K562 (cell line): ENCODE measurements around the gene MLC1. TPM values are rescaled to one million over a fixed set of nuclear protein-coding genes. Genes with fewer than 3 reads are reported as not detected.
A peak's percentile ranks its signal among the peaks of the same experiment; 100 is the strongest.

ENCODE experiments used
- KLF1 ChIP-seq: fragments of 450-650 bp; IDR thresholded peaks from 2 replicates; pipeline ENCODE4 v1.6.1; 2016; ENCODE audit warnings: missing genetic modification characterization, missing compliant biosample characterization
- L3MBTL2 ChIP-seq: fragments of 450-650 bp; IDR thresholded peaks from 2 replicates; pipeline ENCODE4 v1.6.1; 2016; ENCODE audit warnings: mild to moderate bottlenecking, moderate library complexity
- NRF1 ChIP-seq, 2 experiments: fragments of 450-650 bp; IDR thresholded peaks in 1 of 2; conservative IDR thresholded peaks in 1 of 2; 2 replicates each; pipeline ENCODE4 v1.6.1; 2014; ENCODE audit warnings: mild to moderate bottlenecking in 2 of 2
- PHF8 ChIP-seq: fragments of 200-600 bp; sonication (generic); IDR thresholded peaks from 2 replicates; pipeline ENCODE4 v1.6.1; 2012; ENCODE audit warnings: mixed run types, mild to moderate bottlenecking, inconsistent platforms, low read length, moderate library complexity, borderline replicate concordance
- PYGO2 ChIP-seq: fragments of 450-650 bp; IDR thresholded peaks from 2 replicates; pipeline ENCODE4 v1.6.1; 2016; ENCODE audit warnings: mild to moderate bottlenecking, missing genetic modification characterization, moderate library complexity, missing compliant biosample characterization
- RBM14 ChIP-seq: fragments of 200-400 bp; formaldehyde crosslinking; IDR thresholded peaks from 2 replicates; pipeline ENCODE4 v1.6.1; 2018; ENCODE audit warnings: low read depth, mild to moderate bottlenecking, low read length, moderate library complexity, borderline replicate concordance; ENCODE audit not compliant: insufficient read depth
- RBM25 ChIP-seq: fragments of 200-400 bp; formaldehyde crosslinking; IDR thresholded peaks from 2 replicates; pipeline ENCODE4 v1.6.1; 2018; ENCODE audit warnings: low read length, low read depth, moderate library complexity; ENCODE audit not compliant: severe bottlenecking
- U2AF2 ChIP-seq: fragments of 200-400 bp; formaldehyde crosslinking; optimal IDR thresholded peaks from 2 replicates; pipeline ENCODE3; 2017; ENCODE audit warnings: low read depth, mild to moderate bottlenecking, low read length
- ZBTB1 ChIP-seq: sonication (generic); formaldehyde crosslinking; IDR thresholded peaks from 2 replicates; pipeline ENCODE4 v1.8.1; 2023; ENCODE audit warnings: missing genetic modification reagents, low read depth, mild to moderate bottlenecking, borderline replicate concordance
- polyA plus RNA-seq, 8 experiments: library from polyadenylated mRNA; depleted of rRNA in 4 of 8; stranded (reverse) in 5 of 8; unstranded in 3 of 8; fragments of >200 nt; fragmentation: Nextera tagmentation in 2 of 8; fragmentation: Illumina TruSeq in 1 of 8; extraction: Ambion mirVana in 2 of 8; extraction: Trizol in 1 of 8; gene quantifications; 2 replicates each; pipeline versions ENCODE4 v1.2.1 to v1.2.3, GENCODE V29; 2011 to 2014; ENCODE audit warnings: inconsistent platforms in 1 of 8, missing spikeins in 1 of 8
- total RNA-seq, 7 experiments: library from RNA; depleted of rRNA in 6 of 7; stranded (reverse); fragments of >200 nt in 6 of 7; fragmentation: Illumina TruSeq in 2 of 7; extraction: Trizol in 2 of 7; gene quantifications; 2 replicates each; pipeline versions ENCODE4 v1.2.1 to v1.2.3, GENCODE V29; 2011 to 2021; ENCODE audit warnings: low replicate concordance in 1 of 7
- TF ChIP-seq, protein P1 (sequence below): fragments of 450-650 bp; IDR thresholded peaks from 2 replicates; pipeline ENCODE4 v1.6.1; 2016; ENCODE audit warnings: mild to moderate bottlenecking, moderate library complexity
- TF ChIP-seq, protein P2 (sequence below): fragments of 200-400 bp; formaldehyde crosslinking; IDR thresholded peaks from 2 replicates; pipeline ENCODE4 v1.6.1; 2017; ENCODE audit warnings: mild to moderate bottlenecking, low read depth, low read length, moderate library complexity

MLC1 gene
- total and polyA plus RNA-seq, 9 of the 15 experiments (the other 6 are each of a cell fraction or from before 2014, with no cell fraction given): 0.06 to 0.98 (median 0.39) TPM

DNA sequence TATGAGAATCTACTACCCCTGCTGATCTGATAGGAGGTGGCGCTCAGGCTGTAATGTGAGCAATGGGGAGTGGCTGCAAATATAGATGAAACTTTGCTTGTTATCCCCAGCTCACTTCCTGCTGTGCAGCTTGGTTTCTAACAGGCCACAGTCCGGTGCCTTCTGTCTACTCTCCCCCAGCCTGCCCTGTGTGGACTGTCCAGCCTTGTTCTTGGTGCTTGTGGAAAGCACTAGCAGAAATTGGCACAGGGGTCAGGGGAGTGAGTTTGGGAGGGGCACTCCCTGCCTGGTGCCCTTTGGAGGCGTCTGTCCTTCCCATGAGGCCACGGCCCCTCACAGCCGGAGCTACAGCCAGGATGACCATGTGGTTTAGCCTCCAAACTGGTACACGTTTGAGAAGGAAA, 18.9 kb upstream of the MLC1 start (continued):
- TF ChIP-seq PHF8 (peak; percentile 46; the same call in 1 of the 2 replicates), PYGO2 (tag) (no peak), NRF1 (conservative IDR thresholded peaks at IDR 0.05 in 1 of 2, IDR thresholded peaks at IDR 0.05 in 1 of 2) (peak in 1 of 2 experiments; percentile 18; a peak in 1 of 4 replicates), L3MBTL2 (peak; percentile 57; the same call in 1 of the 2 replicates), ZBTB1 (CRISPR knock-in tag) (no peak), RBM25 (no peak), U2AF2 (no peak), RBM14 (no peak), KLF1 (tag) (no peak)
- TF ChIP-seq, protein P1, sequence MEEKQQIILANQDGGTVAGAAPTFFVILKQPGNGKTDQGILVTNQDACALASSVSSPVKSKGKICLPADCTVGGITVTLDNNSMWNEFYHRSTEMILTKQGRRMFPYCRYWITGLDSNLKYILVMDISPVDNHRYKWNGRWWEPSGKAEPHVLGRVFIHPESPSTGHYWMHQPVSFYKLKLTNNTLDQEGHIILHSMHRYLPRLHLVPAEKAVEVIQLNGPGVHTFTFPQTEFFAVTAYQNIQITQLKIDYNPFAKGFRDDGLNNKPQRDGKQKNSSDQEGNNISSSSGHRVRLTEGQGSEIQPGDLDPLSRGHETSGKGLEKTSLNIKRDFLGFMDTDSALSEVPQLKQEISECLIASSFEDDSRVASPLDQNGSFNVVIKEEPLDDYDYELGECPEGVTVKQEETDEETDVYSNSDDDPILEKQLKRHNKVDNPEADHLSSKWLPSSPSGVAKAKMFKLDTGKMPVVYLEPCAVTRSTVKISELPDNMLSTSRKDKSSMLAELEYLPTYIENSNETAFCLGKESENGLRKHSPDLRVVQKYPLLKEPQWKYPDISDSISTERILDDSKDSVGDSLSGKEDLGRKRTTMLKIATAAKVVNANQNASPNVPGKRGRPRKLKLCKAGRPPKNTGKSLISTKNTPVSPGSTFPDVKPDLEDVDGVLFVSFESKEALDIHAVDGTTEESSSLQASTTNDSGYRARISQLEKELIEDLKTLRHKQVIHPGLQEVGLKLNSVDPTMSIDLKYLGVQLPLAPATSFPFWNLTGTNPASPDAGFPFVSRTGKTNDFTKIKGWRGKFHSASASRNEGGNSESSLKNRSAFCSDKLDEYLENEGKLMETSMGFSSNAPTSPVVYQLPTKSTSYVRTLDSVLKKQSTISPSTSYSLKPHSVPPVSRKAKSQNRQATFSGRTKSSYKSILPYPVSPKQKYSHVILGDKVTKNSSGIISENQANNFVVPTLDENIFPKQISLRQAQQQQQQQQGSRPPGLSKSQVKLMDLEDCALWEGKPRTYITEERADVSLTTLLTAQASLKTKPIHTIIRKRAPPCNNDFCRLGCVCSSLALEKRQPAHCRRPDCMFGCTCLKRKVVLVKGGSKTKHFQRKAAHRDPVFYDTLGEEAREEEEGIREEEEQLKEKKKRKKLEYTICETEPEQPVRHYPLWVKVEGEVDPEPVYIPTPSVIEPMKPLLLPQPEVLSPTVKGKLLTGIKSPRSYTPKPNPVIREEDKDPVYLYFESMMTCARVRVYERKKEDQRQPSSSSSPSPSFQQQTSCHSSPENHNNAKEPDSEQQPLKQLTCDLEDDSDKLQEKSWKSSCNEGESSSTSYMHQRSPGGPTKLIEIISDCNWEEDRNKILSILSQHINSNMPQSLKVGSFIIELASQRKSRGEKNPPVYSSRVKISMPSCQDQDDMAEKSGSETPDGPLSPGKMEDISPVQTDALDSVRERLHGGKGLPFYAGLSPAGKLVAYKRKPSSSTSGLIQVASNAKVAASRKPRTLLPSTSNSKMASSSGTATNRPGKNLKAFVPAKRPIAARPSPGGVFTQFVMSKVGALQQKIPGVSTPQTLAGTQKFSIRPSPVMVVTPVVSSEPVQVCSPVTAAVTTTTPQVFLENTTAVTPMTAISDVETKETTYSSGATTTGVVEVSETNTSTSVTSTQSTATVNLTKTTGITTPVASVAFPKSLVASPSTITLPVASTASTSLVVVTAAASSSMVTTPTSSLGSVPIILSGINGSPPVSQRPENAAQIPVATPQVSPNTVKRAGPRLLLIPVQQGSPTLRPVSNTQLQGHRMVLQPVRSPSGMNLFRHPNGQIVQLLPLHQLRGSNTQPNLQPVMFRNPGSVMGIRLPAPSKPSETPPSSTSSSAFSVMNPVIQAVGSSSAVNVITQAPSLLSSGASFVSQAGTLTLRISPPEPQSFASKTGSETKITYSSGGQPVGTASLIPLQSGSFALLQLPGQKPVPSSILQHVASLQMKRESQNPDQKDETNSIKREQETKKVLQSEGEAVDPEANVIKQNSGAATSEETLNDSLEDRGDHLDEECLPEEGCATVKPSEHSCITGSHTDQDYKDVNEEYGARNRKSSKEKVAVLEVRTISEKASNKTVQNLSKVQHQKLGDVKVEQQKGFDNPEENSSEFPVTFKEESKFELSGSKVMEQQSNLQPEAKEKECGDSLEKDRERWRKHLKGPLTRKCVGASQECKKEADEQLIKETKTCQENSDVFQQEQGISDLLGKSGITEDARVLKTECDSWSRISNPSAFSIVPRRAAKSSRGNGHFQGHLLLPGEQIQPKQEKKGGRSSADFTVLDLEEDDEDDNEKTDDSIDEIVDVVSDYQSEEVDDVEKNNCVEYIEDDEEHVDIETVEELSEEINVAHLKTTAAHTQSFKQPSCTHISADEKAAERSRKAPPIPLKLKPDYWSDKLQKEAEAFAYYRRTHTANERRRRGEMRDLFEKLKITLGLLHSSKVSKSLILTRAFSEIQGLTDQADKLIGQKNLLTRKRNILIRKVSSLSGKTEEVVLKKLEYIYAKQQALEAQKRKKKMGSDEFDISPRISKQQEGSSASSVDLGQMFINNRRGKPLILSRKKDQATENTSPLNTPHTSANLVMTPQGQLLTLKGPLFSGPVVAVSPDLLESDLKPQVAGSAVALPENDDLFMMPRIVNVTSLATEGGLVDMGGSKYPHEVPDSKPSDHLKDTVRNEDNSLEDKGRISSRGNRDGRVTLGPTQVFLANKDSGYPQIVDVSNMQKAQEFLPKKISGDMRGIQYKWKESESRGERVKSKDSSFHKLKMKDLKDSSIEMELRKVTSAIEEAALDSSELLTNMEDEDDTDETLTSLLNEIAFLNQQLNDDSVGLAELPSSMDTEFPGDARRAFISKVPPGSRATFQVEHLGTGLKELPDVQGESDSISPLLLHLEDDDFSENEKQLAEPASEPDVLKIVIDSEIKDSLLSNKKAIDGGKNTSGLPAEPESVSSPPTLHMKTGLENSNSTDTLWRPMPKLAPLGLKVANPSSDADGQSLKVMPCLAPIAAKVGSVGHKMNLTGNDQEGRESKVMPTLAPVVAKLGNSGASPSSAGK: peak; percentile 55
- TF ChIP-seq, protein P2, sequence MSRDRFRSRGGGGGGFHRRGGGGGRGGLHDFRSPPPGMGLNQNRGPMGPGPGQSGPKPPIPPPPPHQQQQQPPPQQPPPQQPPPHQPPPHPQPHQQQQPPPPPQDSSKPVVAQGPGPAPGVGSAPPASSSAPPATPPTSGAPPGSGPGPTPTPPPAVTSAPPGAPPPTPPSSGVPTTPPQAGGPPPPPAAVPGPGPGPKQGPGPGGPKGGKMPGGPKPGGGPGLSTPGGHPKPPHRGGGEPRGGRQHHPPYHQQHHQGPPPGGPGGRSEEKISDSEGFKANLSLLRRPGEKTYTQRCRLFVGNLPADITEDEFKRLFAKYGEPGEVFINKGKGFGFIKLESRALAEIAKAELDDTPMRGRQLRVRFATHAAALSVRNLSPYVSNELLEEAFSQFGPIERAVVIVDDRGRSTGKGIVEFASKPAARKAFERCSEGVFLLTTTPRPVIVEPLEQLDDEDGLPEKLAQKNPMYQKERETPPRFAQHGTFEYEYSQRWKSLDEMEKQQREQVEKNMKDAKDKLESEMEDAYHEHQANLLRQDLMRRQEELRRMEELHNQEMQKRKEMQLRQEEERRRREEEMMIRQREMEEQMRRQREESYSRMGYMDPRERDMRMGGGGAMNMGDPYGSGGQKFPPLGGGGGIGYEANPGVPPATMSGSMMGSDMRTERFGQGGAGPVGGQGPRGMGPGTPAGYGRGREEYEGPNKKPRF: no peak
